MM.1S (cell line): ENCODE results near the gene CCN5.

Experiments
- DNase-seq: peaks from one replicate; pipeline ENCODE4 v3.0.0-alpha.2; 2015
- H2AFZ ChIP-seq: fragments of 300-600 bp; sonication (generic); 2 replicates; pipeline ENCODE4 v1.6.0; 2016; ENCODE audit warnings: antibody characterized with exemption, low read length
- H3F3A ChIP-seq: fragments of 300-600 bp; sonication (generic); 2 replicates; pipeline ENCODE4 v1.6.1; 2016; ENCODE audit warnings: mild to moderate bottlenecking, antibody characterized with exemption, low read length, moderate library complexity, mixed read lengths; ENCODE audit not compliant: insufficient read depth
- H3K27ac ChIP-seq: fragments of 300-600 bp; sonication (generic); 2 replicates; pipeline ENCODE4 v1.5.1; 2016; ENCODE audit warnings: mild to moderate bottlenecking, low read length
- H3K27me3 ChIP-seq: fragments of 300-600 bp; sonication (generic); replicated peaks from 2 replicates; pipeline ENCODE4 v1.6.0; 2016; ENCODE audit warnings: low read length; ENCODE audit not compliant: insufficient read depth
- H3K36me3 ChIP-seq: fragments of 300-600 bp; sonication (generic); replicated peaks from 2 replicates; pipeline ENCODE4 v1.6.1; 2016; ENCODE audit warnings: mild to moderate bottlenecking, low read length, mixed read lengths; ENCODE audit not compliant: insufficient read depth
- H3K4me1 ChIP-seq: fragments of 300-600 bp; sonication (generic); 2 replicates; pipeline ENCODE4 v1.6.1; 2016; ENCODE audit warnings: low read length, mixed read lengths
- H3K4me2 ChIP-seq: fragments of 300-600 bp; sonication (generic); 2 replicates; pipeline ENCODE4 v1.6.0; 2016; ENCODE audit warnings: low read depth, low read length
- H3K4me3 ChIP-seq: fragments of 300-600 bp; sonication (generic); 2 replicates; pipeline ENCODE4 v1.5.1; 2016; ENCODE audit warnings: low read length, mixed read lengths
- H3K79me2 ChIP-seq: fragments of 300-600 bp; sonication (generic); 2 replicates; pipeline ENCODE4 v1.6.1; 2016; ENCODE audit warnings: mixed run types, low read length, mixed read lengths
- H3K9ac ChIP-seq: fragments of 300-600 bp; sonication (generic); 2 replicates; pipeline ENCODE4 v1.6.1; 2016; ENCODE audit warnings: low read length, mixed read lengths
- H3K9me2 ChIP-seq: fragments of 300-600 bp; sonication (generic); replicated peaks from 2 replicates; pipeline ENCODE4 v1.6.1; 2016; ENCODE audit warnings: mild to moderate bottlenecking, low read length, mixed read lengths; ENCODE audit not compliant: insufficient read depth
- H3K9me3 ChIP-seq: fragments of 300-600 bp; sonication (generic); replicated peaks from 2 replicates; pipeline ENCODE4 v1.6.1; 2016; ENCODE audit warnings: mild to moderate bottlenecking, low read length, mixed read lengths; ENCODE audit not compliant: insufficient read depth
- H4K20me1 ChIP-seq: fragments of 300-600 bp; sonication (generic); 2 replicates; pipeline ENCODE4 v1.6.1; 2016; ENCODE audit warnings: mild to moderate bottlenecking, low read length, moderate library complexity, mixed read lengths; ENCODE audit not compliant: insufficient read depth
- EZH2 ChIP-seq: fragments of 300-600 bp; sonication (generic); optimal IDR thresholded peaks from 2 replicates; pipeline ENCODE3; 2017; ENCODE audit warnings: low read depth, mild to moderate bottlenecking, antibody characterized with exemption, low read length, mixed read lengths
- EZH2phosphoT487 ChIP-seq: fragments of 300-600 bp; sonication (generic); IDR thresholded peaks from 2 replicates; pipeline ENCODE4 v1.6.1; 2018; ENCODE audit warnings: antibody characterized with exemption, low read length
- TF ChIP-seq, protein P1 (sequence below): fragments of 300-600 bp; sonication (generic); IDR thresholded peaks from 2 replicates; pipeline ENCODE4 v1.5.1; 2016; ENCODE audit warnings: antibody characterized with exemption, low read length, mixed read lengths

CCN5 gene

GRCh38 chr20:44758247-44759101 is 43.3 kb downstream of the CCN5 start:
- DNase-seq: no peak
- Histone ChIP-seq H4K20me1 (no peaks in the 10 kb centered on the region), H3K4me1 (no peaks in the 10 kb centered on the region), H3K9me2 (no peaks in the 10 kb centered on the region), H3K4me2 (no peak overlapping the region), H3K4me3 (no peak overlapping the region), H2AFZ (no peak overlapping the region), H3K27me3 (peaks cover 71% of the 10 kb centered on the region), H3K36me3 (no peaks in the 10 kb centered on the region), H3K9ac (no peak overlapping the region), H3K27ac (no peak overlapping the region), H3K79me2 (no peaks in the 10 kb centered on the region), H3F3A (no peaks in the 10 kb centered on the region), H3K9me3 (no peaks in the 10 kb centered on the region)
- TF ChIP-seq EZH2 (no peak), EZH2phosphoT487 (no peak)
- TF ChIP-seq, protein P1, sequence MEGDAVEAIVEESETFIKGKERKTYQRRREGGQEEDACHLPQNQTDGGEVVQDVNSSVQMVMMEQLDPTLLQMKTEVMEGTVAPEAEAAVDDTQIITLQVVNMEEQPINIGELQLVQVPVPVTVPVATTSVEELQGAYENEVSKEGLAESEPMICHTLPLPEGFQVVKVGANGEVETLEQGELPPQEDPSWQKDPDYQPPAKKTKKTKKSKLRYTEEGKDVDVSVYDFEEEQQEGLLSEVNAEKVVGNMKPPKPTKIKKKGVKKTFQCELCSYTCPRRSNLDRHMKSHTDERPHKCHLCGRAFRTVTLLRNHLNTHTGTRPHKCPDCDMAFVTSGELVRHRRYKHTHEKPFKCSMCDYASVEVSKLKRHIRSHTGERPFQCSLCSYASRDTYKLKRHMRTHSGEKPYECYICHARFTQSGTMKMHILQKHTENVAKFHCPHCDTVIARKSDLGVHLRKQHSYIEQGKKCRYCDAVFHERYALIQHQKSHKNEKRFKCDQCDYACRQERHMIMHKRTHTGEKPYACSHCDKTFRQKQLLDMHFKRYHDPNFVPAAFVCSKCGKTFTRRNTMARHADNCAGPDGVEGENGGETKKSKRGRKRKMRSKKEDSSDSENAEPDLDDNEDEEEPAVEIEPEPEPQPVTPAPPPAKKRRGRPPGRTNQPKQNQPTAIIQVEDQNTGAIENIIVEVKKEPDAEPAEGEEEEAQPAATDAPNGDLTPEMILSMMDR: no peak

- no peak overlapping the region for H3K4me2 ChIP-seq
- no peaks in the 10 kb centered on the region for H3K9me3 ChIP-seq
- TF ChIP-seq, protein P1: no peak
- TF ChIP-seq EZH2phosphoT487: no peak
- no peak for TF ChIP-seq EZH2
- no peaks in the 10 kb centered on the region for H4K20me1 ChIP-seq
- no peak overlapping the region for H3K9ac ChIP-seq
- no peaks in the 10 kb centered on the region for H3F3A ChIP-seq
- no peak overlapping the region for H3K27ac ChIP-seq
- peaks cover 67% of the 10 kb centered on the region for H3K27me3 ChIP-seq
- H3K4me1 ChIP-seq: no peaks in the 10 kb centered on the region
- DNase-seq: no peak
- no peaks in the 10 kb centered on the region for H3K79me2 ChIP-seq
- no peak overlapping the region for H3K4me3 ChIP-seq
- no peak overlapping the region for H2AFZ ChIP-seq
- H3K9me2 ChIP-seq: no peaks in the 10 kb centered on the region
- no peaks in the 10 kb centered on the region for H3K36me3 ChIP-seq
Observed at GRCh38 chr20:44759595-44759994, 44.4 kb downstream of the CCN5 start.

DNA sequence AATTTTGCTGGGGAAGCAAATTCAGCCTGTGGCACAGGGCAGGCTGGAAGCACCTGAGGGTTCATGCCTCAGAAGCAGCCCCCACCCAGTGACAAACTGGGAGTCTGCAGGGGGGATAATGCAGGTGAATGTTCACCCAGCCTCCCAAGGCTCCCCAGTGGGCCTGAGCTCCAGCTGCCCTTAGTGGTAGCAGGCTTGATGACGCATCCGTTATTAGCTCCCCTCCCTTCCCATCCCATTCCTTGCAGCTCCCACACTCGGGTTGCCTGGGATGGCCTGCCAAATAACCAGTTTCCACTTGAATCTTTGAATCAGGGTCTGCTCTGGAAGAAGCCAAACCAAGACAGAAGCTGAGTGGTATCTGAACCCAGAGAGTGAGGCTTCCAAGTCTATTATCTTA is 46.3 kb downstream of the CCN5 start:
- H3K27ac ChIP-seq: no peak overlapping the region
- no peaks in the 10 kb centered on the region for H3K9me2 ChIP-seq

More for the DNA sequence above, 46.3 kb downstream of the CCN5 start:
- Histone ChIP-seq H3K4me2 (no peak overlapping the region), H3F3A (no peaks in the 10 kb centered on the region), H3K9me3 (no peaks in the 10 kb centered on the region), H3K4me1 (no peaks in the 10 kb centered on the region), H3K36me3 (no peaks in the 10 kb centered on the region), H3K79me2 (no peaks in the 10 kb centered on the region), H2AFZ (no peak overlapping the region), H3K4me3 (no peak overlapping the region), H3K27me3 (peaks cover 66% of the 10 kb centered on the region), H3K9ac (no peak overlapping the region), H4K20me1 (no peaks in the 10 kb centered on the region)
- no peak for TF ChIP-seq EZH2
- TF ChIP-seq, protein P1: no peak
- no peak for DNase-seq
